ENCODE measurements around the gene NFE2L3. TPM values are rescaled to one million over a fixed set of nuclear protein-coding genes. Genes with fewer than 3 reads are reported as not detected.

NFE2L3 gene
- total RNA-seq, 1 experiment from 2014 or later = 2.2 TPM

GRCh38 chr7:26135076-26135475 is 16.9 kb upstream of the NFE2L3 start:
- Mint-ChIP-seq H3K27ac (ENCODE audit: low read depth, unreplicated experiment) (no peak overlapping the region), H3K27me3 (ENCODE audit: insufficient read depth, unreplicated experiment) (no peaks in the 10 kb centered on the region), H3K4me3 (ENCODE audit: unreplicated experiment) (no peak overlapping the region), H3K9me3 (ENCODE audit: unreplicated experiment) (no peaks in the 10 kb centered on the region), H3K36me3 (ENCODE audit: insufficient read depth, unreplicated experiment) (no peaks in the 10 kb centered on the region), H3K4me1 (ENCODE audit: insufficient read depth, unreplicated experiment) (no peaks in the 10 kb centered on the region)
- TF ChIP-seq, protein P1, sequence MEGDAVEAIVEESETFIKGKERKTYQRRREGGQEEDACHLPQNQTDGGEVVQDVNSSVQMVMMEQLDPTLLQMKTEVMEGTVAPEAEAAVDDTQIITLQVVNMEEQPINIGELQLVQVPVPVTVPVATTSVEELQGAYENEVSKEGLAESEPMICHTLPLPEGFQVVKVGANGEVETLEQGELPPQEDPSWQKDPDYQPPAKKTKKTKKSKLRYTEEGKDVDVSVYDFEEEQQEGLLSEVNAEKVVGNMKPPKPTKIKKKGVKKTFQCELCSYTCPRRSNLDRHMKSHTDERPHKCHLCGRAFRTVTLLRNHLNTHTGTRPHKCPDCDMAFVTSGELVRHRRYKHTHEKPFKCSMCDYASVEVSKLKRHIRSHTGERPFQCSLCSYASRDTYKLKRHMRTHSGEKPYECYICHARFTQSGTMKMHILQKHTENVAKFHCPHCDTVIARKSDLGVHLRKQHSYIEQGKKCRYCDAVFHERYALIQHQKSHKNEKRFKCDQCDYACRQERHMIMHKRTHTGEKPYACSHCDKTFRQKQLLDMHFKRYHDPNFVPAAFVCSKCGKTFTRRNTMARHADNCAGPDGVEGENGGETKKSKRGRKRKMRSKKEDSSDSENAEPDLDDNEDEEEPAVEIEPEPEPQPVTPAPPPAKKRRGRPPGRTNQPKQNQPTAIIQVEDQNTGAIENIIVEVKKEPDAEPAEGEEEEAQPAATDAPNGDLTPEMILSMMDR (IDR thresholded peaks at IDR 0.05; ENCODE audit: unreplicated experiment) = no peak
- BruUV-seq (replicated peaks) = no TSS peak
- DNase-seq (ENCODE audit: unreplicated experiment) = no peak
- ChIA-PET CTCF (interaction anchor here (0.5 kb wide), 1 partner anchor 9 kb away, joined by 3 read pairs; no protein-coding TSS in a partner anchor), POLR2A (interaction anchor here (1.0 to 1.1 kb wide), 2 partner anchors 8 to 31 kb away, joined by 4 read pairs; no protein-coding TSS in a partner anchor)
- intact Hi-C loops (cut with micrococcal nuclease) = no loop called here

DNA sequence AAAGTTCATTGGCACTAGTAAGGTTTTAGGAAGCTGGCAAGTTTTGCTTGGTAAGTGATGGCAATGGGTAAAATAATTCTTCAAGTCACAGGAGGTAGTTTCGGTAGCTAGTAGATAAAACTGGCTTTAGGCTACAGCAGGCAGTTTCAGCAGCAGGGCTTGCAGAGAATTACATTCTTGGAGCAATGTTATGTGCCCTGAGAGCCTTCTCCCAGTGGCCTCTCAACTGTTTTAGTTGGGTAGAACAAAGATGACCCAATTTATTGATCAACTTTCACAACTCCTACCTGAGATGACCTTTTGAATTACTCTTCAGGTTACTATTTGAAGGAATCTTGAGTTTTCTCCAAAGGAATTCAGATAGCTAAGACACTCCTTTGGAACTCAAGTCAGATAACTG is 16.4 kb upstream of the NFE2L3 start:
- TF ChIP-seq, protein P1 (IDR thresholded peaks at IDR 0.05; ENCODE audit: unreplicated experiment) = no peak
- Mint-ChIP-seq H3K27me3 (ENCODE audit: insufficient read depth, unreplicated experiment) (no peaks in the 10 kb centered on the region), H3K4me3 (ENCODE audit: unreplicated experiment) (no peak overlapping the region), H3K9me3 (ENCODE audit: unreplicated experiment) (no peaks in the 10 kb centered on the region), H3K27ac (ENCODE audit: low read depth, unreplicated experiment) (no peak overlapping the region), H3K4me1 (ENCODE audit: insufficient read depth, unreplicated experiment) (no peaks in the 10 kb centered on the region), H3K36me3 (ENCODE audit: insufficient read depth, unreplicated experiment) (no peaks in the 10 kb centered on the region)
- BruUV-seq (replicated peaks) = no TSS peak
- ChIA-PET CTCF (interaction anchor here (0.5 kb wide), 1 partner anchor 8 kb away, joined by 3 read pairs; no protein-coding TSS in a partner anchor), POLR2A (interaction anchor here (0.6 to 1.1 kb wide), 2 partner anchors 9 to 66 kb away, joined by 3 to 4 read pairs; partner anchors contain the start of gene CBX3)
- no peak for DNase-seq (ENCODE audit: unreplicated experiment)
- intact Hi-C loops (cut with micrococcal nuclease) = no loop called here

- no peaks in the 10 kb centered on the region for H3K27me3 Mint-ChIP-seq (ENCODE audit: insufficient read depth, unreplicated experiment)
- intact Hi-C loops (cut with micrococcal nuclease) = no loop called here
- no TSS peak for BruUV-seq (replicated peaks)
- TF ChIP-seq, protein P1 (IDR thresholded peaks at IDR 0.05; ENCODE audit: unreplicated experiment) = no peak
- no peak for DNase-seq (ENCODE audit: unreplicated experiment)
- peaks cover 4% of the 10 kb centered on the region for H3K4me1 Mint-ChIP-seq (ENCODE audit: insufficient read depth, unreplicated experiment)
- POLR2A ChIA-PET = no interaction called here
- H3K36me3 Mint-ChIP-seq (ENCODE audit: insufficient read depth, unreplicated experiment) = no peaks in the 10 kb centered on the region
- no peak overlapping the region for H3K27ac Mint-ChIP-seq (ENCODE audit: low read depth, unreplicated experiment)
- no peak overlapping the region for H3K4me3 Mint-ChIP-seq (ENCODE audit: unreplicated experiment)
- CTCF ChIA-PET = no interaction called here
- H3K9me3 Mint-ChIP-seq (ENCODE audit: unreplicated experiment) = no peaks in the 10 kb centered on the region
Measured at GRCh38 chr7:26136831-26137230, 15.2 kb upstream of the NFE2L3 start.

- Mint-ChIP-seq H3K27me3 (ENCODE audit: insufficient read depth, unreplicated experiment) (no peaks in the 10 kb centered on the region), H3K27ac (ENCODE audit: low read depth, unreplicated experiment) (no peak overlapping the region), H3K36me3 (ENCODE audit: insufficient read depth, unreplicated experiment) (no peaks in the 10 kb centered on the region), H3K4me1 (ENCODE audit: insufficient read depth, unreplicated experiment) (peaks cover 16% of the 10 kb centered on the region), H3K9me3 (ENCODE audit: unreplicated experiment) (no peaks in the 10 kb centered on the region), H3K4me3 (ENCODE audit: unreplicated experiment) (no peak overlapping the region)
- TF ChIP-seq, protein P1 (IDR thresholded peaks at IDR 0.05; ENCODE audit: unreplicated experiment) = no peak
- intact Hi-C loops (cut with micrococcal nuclease) = no loop called here
- no TSS peak for BruUV-seq (replicated peaks)
- no peak for DNase-seq (ENCODE audit: unreplicated experiment)
- POLR2A ChIA-PET = interaction anchor here (0.7 kb wide), 1 partner anchor 10 kb away, joined by 3 read pairs; no protein-coding TSS in a partner anchor
- CTCF ChIA-PET = no interaction called here
Measured at GRCh38 chr7:26140380-26140779, 11.6 kb upstream of the NFE2L3 start.
